Measurements from ENCODE around the gene METTL16. TPM values are rescaled to one million over a fixed set of nuclear protein-coding genes. Genes with fewer than 3 reads are reported as not detected.

METTL16 gene
- total and polyA plus RNA-seq, 2 experiments from 2014 or later: 40.1 to 80.8 TPM

GRCh38 chr17:2385240-2386210, 126.2 kb downstream of the METTL16 start:
- H3K9me2 ChIP-seq (ENCODE audit: insufficient read depth): no peaks in the 10 kb centered on the region
- Mint-ChIP-seq H3K4me3 (no peak overlapping the region), H3K27ac (no peak overlapping the region), H3K4me1 (peaks cover 37% of the 10 kb centered on the region), H3K36me3 (ENCODE audit: low read depth) (peaks cover 9% of the 10 kb centered on the region; the same call in 2 of the 3 replicates), H3K9me3 (no peaks in the 10 kb centered on the region), H3K27me3 (ENCODE audit: insufficient read depth, low read depth, poor library complexity) (peaks cover 20% of the 10 kb centered on the region)
- DNase-seq (ENCODE audit: low spot score): peak; percentile 38
- no peaks in the 10 kb centered on the region for H3K27me3 ChIP-seq (ENCODE audit: insufficient read depth)
- no peaks in the 10 kb centered on the region for H3K36me3 ChIP-seq (ENCODE audit: insufficient read depth)
- peaks cover 7% of the 10 kb centered on the region; the same call in 1 of the 2 replicates for H3K79me2 ChIP-seq (replicated peaks; ENCODE audit: insufficient read depth)
- peaks cover 18% of the 10 kb centered on the region for H3K4me1 ChIP-seq (ENCODE audit: insufficient read depth)
- H3F3A ChIP-seq (replicated peaks; ENCODE audit: low read depth): no peaks in the 10 kb centered on the region; the same call in 1 of the 2 replicates
- H2AFZ ChIP-seq: no peak overlapping the region
- no peak overlapping the region for H3K4me3 ChIP-seq
- TF ChIP-seq POLR2AphosphoS5 (IDR thresholded peaks at IDR 0.05; ENCODE audit: low read depth) (no peak), ETS1 (IDR thresholded peaks at IDR 0.05) (no peak), CREB1 (CRISPR knock-in tag; IDR thresholded peaks at IDR 0.05; ENCODE audit: low read depth) (no peak), CTCF (conservative IDR thresholded peaks at IDR 0.05; ENCODE audit: low read depth in 2 of 2) (no peak), REST (IDR thresholded peaks at IDR 0.05; ENCODE audit: unreplicated experiment) (no peak), ZNF462 (CRISPR knock-in tag; IDR thresholded peaks at IDR 0.05) (no peak)
- peak overlapping the region; percentile 55; the same call in 1 of the 2 replicates for H3K27ac ChIP-seq (ENCODE audit: low read depth)
- H3K4me2 ChIP-seq: peak overlapping the region; percentile 38; the same call in 1 of the 2 replicates
- peak; percentile 42 for ATAC-seq
- no peaks in the 10 kb centered on the region; the same call in 1 of the 2 replicates for H4K20me1 ChIP-seq (replicated peaks; ENCODE audit: insufficient read depth)

Measured in GM23338 (cell line).